Type B pancreatic cell (in vitro differentiated cells): Measurements from ENCODE around the gene MTMR12. TPM values are rescaled to one million over a fixed set of nuclear protein-coding genes. Genes with fewer than 3 reads are reported as not detected.

Experiments
- DNase-seq: peaks from one replicate; pipeline ENCODE4 v3.0.0; 2021; ENCODE audit warnings: mixed read lengths; ENCODE audit not compliant: unreplicated experiment; ENCODE audit errors: extremely low spot score
- H3K27ac Mint-ChIP-seq: 2 replicates; pipeline ENCODE4 v1.8.0; 2021; ENCODE audit warnings: mild to moderate bottlenecking, mixed read lengths
- H3K27me3 Mint-ChIP-seq: 2 replicates; pipeline ENCODE4 v1.8.0; 2021; ENCODE audit warnings: mixed read lengths
- H3K36me3 Mint-ChIP-seq: 2 replicates; pipeline ENCODE4 v1.8.0; 2021; ENCODE audit warnings: mixed read lengths
- H3K4me1 Mint-ChIP-seq: one replicate; pipeline ENCODE4 v1.8.0; 2021; ENCODE audit warnings: mixed read lengths; ENCODE audit not compliant: unreplicated experiment
- H3K4me3 Mint-ChIP-seq: 2 replicates; pipeline ENCODE4 v1.8.0; 2021; ENCODE audit warnings: mild to moderate bottlenecking, mixed read lengths
- H3K9me3 Mint-ChIP-seq: 2 replicates; pipeline ENCODE4 v1.8.0; 2021; ENCODE audit warnings: mixed read lengths
- CTCF ChIP-seq: fragments of 200-600 bp; sonication (generic); conservative IDR thresholded peaks from 2 replicates; pipeline ENCODE4 v1.5.0; 2021; ENCODE audit warnings: antibody characterized with exemption, mild to moderate bottlenecking
- total RNA-seq: library from RNA; stranded (reverse); gene quantifications from 2 replicates; pipeline ENCODE4 v1.2.1, GENCODE V29; 2021; ENCODE audit warnings: low replicate concordance

The MTMR12 gene
- total RNA-seq, 1 donor from 2014 or later, result 23.5 TPM

- H3K27ac Mint-ChIP-seq, result peak overlapping the region; percentile 64
- peaks cover 28% of the 10 kb centered on the region for H3K4me1 Mint-ChIP-seq
- H3K36me3 Mint-ChIP-seq, result peaks cover 25% of the 10 kb centered on the region
- no peak for TF ChIP-seq CTCF
- H3K4me3 Mint-ChIP-seq, result no peak overlapping the region
- H3K9me3 Mint-ChIP-seq, result no peaks in the 10 kb centered on the region
- no peak for DNase-seq
- no peaks in the 10 kb centered on the region for H3K27me3 Mint-ChIP-seq
Observed at GRCh38 chr5:32231241-32231640, 81.5 kb downstream of the MTMR12 start.

GRCh38 chr5:32230356-32231099 lies 82.2 kb downstream of the MTMR12 start:
- H3K4me3 Mint-ChIP-seq, result no peak overlapping the region
- H3K27me3 Mint-ChIP-seq, result no peaks in the 10 kb centered on the region
- H3K27ac Mint-ChIP-seq, result peak overlapping the region; percentile 64
- DNase-seq, result no peak
- H3K36me3 Mint-ChIP-seq, result peaks cover 25% of the 10 kb centered on the region
- peaks cover 31% of the 10 kb centered on the region for H3K4me1 Mint-ChIP-seq
- TF ChIP-seq CTCF, result no peak
- no peaks in the 10 kb centered on the region for H3K9me3 Mint-ChIP-seq

- H3K27ac Mint-ChIP-seq, result no peak overlapping the region
- peaks cover 34% of the 10 kb centered on the region for H3K4me1 Mint-ChIP-seq
- no peaks in the 10 kb centered on the region for H3K9me3 Mint-ChIP-seq
- DNase-seq, result no peak
- TF ChIP-seq CTCF, result no peak
- H3K4me3 Mint-ChIP-seq, result no peak overlapping the region
- H3K36me3 Mint-ChIP-seq, result peaks cover 18% of the 10 kb centered on the region
- no peaks in the 10 kb centered on the region for H3K27me3 Mint-ChIP-seq
Observed at GRCh38 chr5:32229586-32229985, 83.2 kb downstream of the MTMR12 start.

- no peak overlapping the region for H3K27ac Mint-ChIP-seq
- no peak for TF ChIP-seq CTCF
Observed at GRCh38 chr5:32228816-32229215, 83.9 kb downstream of the MTMR12 start.

GRCh38 chr5:32225445-32225844 lies 87.3 kb downstream of the MTMR12 start:
- Mint-ChIP-seq H3K4me1 (peaks cover 27% of the 10 kb centered on the region), H3K27me3 (no peaks in the 10 kb centered on the region), H3K36me3 (peaks cover 13% of the 10 kb centered on the region), H3K4me3 (no peak overlapping the region), H3K9me3 (no peaks in the 10 kb centered on the region), H3K27ac (no peak overlapping the region)
- DNase-seq, result no peak
- no peak for TF ChIP-seq CTCF

More at GRCh38 chr5:32228816-32229215, 83.9 kb downstream of the MTMR12 start:
- Mint-ChIP-seq H3K9me3 (no peaks in the 10 kb centered on the region), H3K36me3 (peaks cover 13% of the 10 kb centered on the region), H3K27me3 (no peaks in the 10 kb centered on the region), H3K4me3 (no peak overlapping the region), H3K4me1 (peaks cover 37% of the 10 kb centered on the region)
- DNase-seq, result no peak
